SK-N-SH (cell line): Measurements from ENCODE around the gene MCM5. TPM values are rescaled to one million over a fixed set of nuclear protein-coding genes. Genes with fewer than 3 reads are reported as not detected.

Source experiments
- CTCF ChIA-PET: fragments of 300-600, 350-600 bp; formaldehyde crosslinking; extraction: SDS; loops from one replicate; lab custom pipeline; 2021; lab: Yijun Ruan, JAX
- POLR2A ChIA-PET: fragments of 350-600 bp; sonication (Branson Sonifier 250); formaldehyde crosslinking; extraction: SDS; loops from one replicate; lab custom pipeline; 2020; ENCODE audit warnings: antibody characterized with exemption, inconsistent platforms; lab: Yijun Ruan, JAX
- DNase-seq: peaks from one replicate; pipeline ENCODE4 v3.0.0; 2012
- H2AFZ ChIP-seq: fragments of 200-600 bp; sonication (generic); 2 replicates; pipeline ENCODE4 v1.8.1; 2016; ENCODE audit warnings: antibody characterized with exemption, mild to moderate bottlenecking, low read depth
- H3F3A ChIP-seq: fragments of 200-600 bp; sonication (generic); replicated peaks from 2 replicates; pipeline ENCODE3; 2016; ENCODE audit warnings: antibody characterized with exemption, mild to moderate bottlenecking; ENCODE audit not compliant: insufficient read depth
- H3K27ac ChIP-seq, 2 experiments: fragments of 200-500 bp in 1 of 2; fragments of 200-600 bp in 1 of 2; sonication (Bioruptor generic) in 1 of 2; sonication (generic), shearing (Covaris generic) in 1 of 2; 2 replicates each; pipeline versions ENCODE4 v1.5.1 to v1.6.1; 2014 to 2016; ENCODE audit warnings: low read depth in 2 of 2, inconsistent platforms in 1 of 2, low read length in 1 of 2, mild to moderate bottlenecking in 1 of 2, mixed read lengths in 1 of 2
- H3K27me3 ChIP-seq: fragments of 200-600 bp; sonication (generic), shearing (Covaris generic); 2 replicates; pipeline ENCODE4 v1.6.1; 2016; ENCODE audit warnings: mixed run types; ENCODE audit not compliant: insufficient read depth
- H3K36me3 ChIP-seq, 2 experiments: fragments of 200-500 bp in 1 of 2; fragments of 200-600 bp in 1 of 2; sonication (Bioruptor generic) in 1 of 2; sonication (generic) in 1 of 2; replicated peaks in 1 of 2; 2 replicates each; pipeline versions ENCODE3 to v1.5.1; 2014 to 2016; ENCODE audit warnings: low read length in 1 of 2, mild to moderate bottlenecking in 1 of 2; ENCODE audit not compliant: insufficient read depth in 2 of 2, control insufficient read depth in 1 of 2
- H3K4me1 ChIP-seq, 2 experiments: fragments of 200-500 bp in 1 of 2; fragments of 200-600 bp in 1 of 2; sonication (Bioruptor generic) in 1 of 2; sonication (generic), shearing (Covaris generic) in 1 of 2; 2 replicates each; pipeline versions ENCODE4 v1.5.1 to v1.6.1; 2014 to 2016; ENCODE audit warnings: low read depth in 1 of 2, low read length in 1 of 2, mixed run types in 1 of 2; ENCODE audit not compliant: insufficient read depth in 2 of 2, control insufficient read depth in 1 of 2
- H3K4me2 ChIP-seq: fragments of 200-600 bp; sonication (generic), shearing (Covaris generic); 2 replicates; pipeline ENCODE4 v1.6.1; 2017; ENCODE audit warnings: mixed run types
- H3K4me3 ChIP-seq, 2 experiments: fragments of 200-500 bp in 1 of 2; fragments of 200-600 bp in 1 of 2; sonication (Bioruptor generic) in 1 of 2; sonication (generic), shearing (Covaris generic) in 1 of 2; 2 replicates each; pipeline versions ENCODE4 v1.5.1 to v1.8.1; 2014 to 2016; ENCODE audit warnings: low read depth in 2 of 2, inconsistent platforms in 1 of 2, low read length in 1 of 2, mild to moderate bottlenecking in 1 of 2, mixed read lengths in 1 of 2, moderate library complexity in 1 of 2
- H3K79me2 ChIP-seq: fragments of 200-600 bp; sonication (generic); 2 replicates; pipeline ENCODE4 v1.8.1; 2017; ENCODE audit warnings: mild to moderate bottlenecking; ENCODE audit not compliant: insufficient read depth
- H3K9ac ChIP-seq: fragments of 200-600 bp; sonication (generic); 2 replicates; pipeline ENCODE4 v1.6.1; 2017; ENCODE audit warnings: mixed run types
- H3K9me2 ChIP-seq: fragments of 200-600 bp; sonication (generic); 2 replicates; pipeline ENCODE4 v1.6.1; 2017; ENCODE audit warnings: mixed run types
- H3K9me3 ChIP-seq: fragments of 200-600 bp; sonication (generic); 2 replicates; pipeline ENCODE4 v1.6.1; 2017; ENCODE audit warnings: mixed run types, mild to moderate bottlenecking, moderate library complexity
- H4K20me1 ChIP-seq: fragments of 200-600 bp; sonication (generic); 2 replicates; pipeline ENCODE4 v1.6.1; 2017; ENCODE audit warnings: mild to moderate bottlenecking, mixed run types; ENCODE audit not compliant: insufficient read depth
- EZH2phosphoT487 ChIP-seq: fragments of 200-600 bp; sonication (generic); IDR thresholded peaks from 2 replicates; pipeline ENCODE4 v1.6.1; 2017; ENCODE audit warnings: low read depth, mixed run types, mild to moderate bottlenecking, antibody characterized with exemption, moderate library complexity, borderline replicate concordance
- FOSL2 ChIP-seq: IDR thresholded peaks from 2 replicates; pipeline ENCODE4 v1.4.0; 2012; ENCODE audit warnings: low read depth, mild to moderate bottlenecking, moderate library complexity, borderline replicate concordance
- FOXJ3 ChIP-seq: sonication (generic); formaldehyde crosslinking; IDR thresholded peaks from 2 replicates; pipeline ENCODE4 v1.5.1; 2020; ENCODE audit warnings: mild to moderate bottlenecking, missing genetic modification reagents
- MXI1 ChIP-seq: IDR thresholded peaks from 2 replicates; pipeline ENCODE4 v1.6.1; 2012; ENCODE audit warnings: mild to moderate bottlenecking, low read depth, low read length, improper control_type of control experiment
- PBX3 ChIP-seq: IDR thresholded peaks from 2 replicates; pipeline ENCODE4; 2012
- POLR2AphosphoS5 ChIP-seq: IDR thresholded peaks from 2 replicates; pipeline ENCODE4 v1.6.1; 2012; ENCODE audit warnings: low read depth, low read length
- REST ChIP-seq: IDR thresholded peaks from 2 replicates; pipeline ENCODE4 v1.6.1; 2012; ENCODE audit warnings: mild to moderate bottlenecking, low read depth, low read length, moderate library complexity
- TCF12 ChIP-seq: IDR thresholded peaks from 2 replicates; pipeline ENCODE4 v1.4.0; 2012
- WGBS: methylation state at CpG from one replicate; pipeline ENCODE4 v1.1.6; 2017; ENCODE audit warnings: low lambda C conversion rate; 5-methylcytosine and 5-hydroxymethylcytosine counted together
- polyA plus RNA-seq, 3 experiments: library from polyadenylated mRNA; depleted of rRNA; stranded (reverse); fragments of >200 nt; gene quantifications; 2 replicates each; pipeline ENCODE4 v1.2.3, GENCODE V29; 2012

Gene MCM5
- polyA plus RNA-seq, 1 of the 3 experiments (the other 2 are of a cell fraction), result 42.9 TPM

GRCh38 chr22:35424081-35424480, 24.1 kb downstream of the MCM5 start (continued):
- no peak for TF ChIP-seq REST
- TF ChIP-seq TCF12, result no peak
- TF ChIP-seq PBX3, result no peak
- no peak for TF ChIP-seq FOSL2
- no peak for TF ChIP-seq POLR2AphosphoS5

DNA sequence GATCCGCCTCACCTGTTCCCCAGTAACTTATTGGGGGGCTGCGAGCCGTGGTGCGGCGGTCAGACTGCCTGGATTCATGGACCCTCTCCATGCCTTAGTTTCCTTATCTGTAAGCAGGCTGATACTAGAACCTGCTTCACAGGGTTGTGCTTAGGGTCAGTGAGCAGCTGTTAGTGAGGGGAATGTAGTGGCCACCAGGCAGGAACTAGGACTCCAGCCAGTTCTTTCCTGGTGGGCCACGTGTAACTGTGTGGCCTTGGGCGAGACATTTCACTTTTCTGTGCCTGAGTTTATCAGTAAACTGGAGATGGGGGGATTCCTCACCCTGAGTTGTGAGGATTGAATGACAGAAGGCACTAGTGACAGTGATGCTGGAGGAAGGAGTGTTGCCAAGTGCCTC, 24.8 kb downstream of the MCM5 start:
- Histone ChIP-seq H3F3A (no peaks in the 10 kb centered on the region), H2AFZ (no peak overlapping the region), H3K36me3 (peaks cover 5 to 30% of the 10 kb centered on the region in 2 experiments), H3K27me3 (no peaks in the 10 kb centered on the region), H3K9ac (no peak overlapping the region), H4K20me1 (no peaks in the 10 kb centered on the region), H3K4me2 (no peak overlapping the region), H3K4me3 (no peak overlapping the region), H3K9me3 (no peaks in the 10 kb centered on the region), H3K27ac (no peak overlapping the region), H3K4me1 (no peaks in the 10 kb centered on the region; a peak in 1 of 4 replicates), H3K9me2 (no peaks in the 10 kb centered on the region), H3K79me2 (no peaks in the 10 kb centered on the region)
- 93% methylated on average over 6 of the region's 7 CpGs for WGBS
- no peak for DNase-seq
- ChIA-PET POLR2A (no interaction called here), CTCF (interaction anchor here (3.8 kb wide), 1 partner anchor 158 kb away, joined by 11 read pairs; no protein-coding TSS in a partner anchor)
- TF ChIP-seq MXI1 (no peak), FOXJ3 (CRISPR knock-in tag) (no peak), EZH2phosphoT487 (no peak)

DNA sequence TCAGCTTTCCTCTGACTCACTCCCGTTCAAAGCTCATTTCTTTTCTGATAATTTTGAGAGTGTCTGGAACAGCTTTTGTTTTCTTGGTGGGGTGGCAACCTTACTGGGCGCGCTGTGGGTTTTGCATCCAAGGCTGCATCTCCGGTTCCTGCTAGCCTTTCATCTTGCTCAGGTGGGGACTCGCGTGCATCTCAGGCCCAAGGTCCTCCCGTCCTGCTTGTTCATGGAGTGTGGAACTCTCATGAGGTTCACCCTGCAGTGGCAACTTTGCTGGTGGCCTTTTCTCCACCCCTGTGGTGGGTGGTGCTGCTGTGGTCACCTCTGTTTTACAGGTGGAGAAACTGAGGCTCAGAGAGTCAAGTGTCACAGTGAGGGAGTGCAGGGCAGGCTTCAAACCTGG, 25.6 kb downstream of the MCM5 start:
- no peak for DNase-seq
- no peak for TF ChIP-seq FOXJ3 (CRISPR knock-in tag)
- H3K9me3 ChIP-seq, result no peaks in the 10 kb centered on the region
- no peak overlapping the region for H3K27ac ChIP-seq
- no peaks in the 10 kb centered on the region for H3K79me2 ChIP-seq
- no peak overlapping the region for H3K4me3 ChIP-seq
- H3K27me3 ChIP-seq, result no peaks in the 10 kb centered on the region
- CTCF ChIA-PET, result interaction anchor here (3.8 kb wide), 1 partner anchor 157 kb away, joined by 11 read pairs; no protein-coding TSS in a partner anchor
- no peaks in the 10 kb centered on the region for H4K20me1 ChIP-seq
- no peaks in the 10 kb centered on the region; a peak in 1 of 4 replicates for H3K4me1 ChIP-seq
- no peak overlapping the region for H2AFZ ChIP-seq
- no peak overlapping the region for H3K4me2 ChIP-seq
- POLR2A ChIA-PET, result no interaction called here
- peaks cover under 1 to 24% of the 10 kb centered on the region in 2 experiments for H3K36me3 ChIP-seq
- no peaks in the 10 kb centered on the region for H3K9me2 ChIP-seq
- no peaks in the 10 kb centered on the region for H3F3A ChIP-seq
- 97% methylated on average over 3 of the region's 7 CpGs for WGBS
- H3K9ac ChIP-seq, result no peak overlapping the region
